Lower leg skin (tissue), 3 donors: Measurements from ENCODE around the gene SCAP.

Experiments used
- CTCF ChIP-seq, 3 donors: fragments of 450-650 bp; IDR thresholded peaks; one replicate each; pipeline ENCODE4 v1.5.1; 2016; ENCODE audit warnings: antibody characterized with exemption in 3 of 3, mild to moderate bottlenecking in 3 of 3, moderate library complexity in 2 of 3
- POLR2A ChIP-seq, 2 donors: fragments of 450-650 bp; IDR thresholded peaks; one replicate each; pipeline ENCODE4 v1.6.1; 2016 to 2017; ENCODE audit warnings: antibody characterized with exemption in 2 of 2, mild to moderate bottlenecking in 1 of 2, moderate library complexity in 1 of 2

GRCh38 chr3:47404431-47404876 lies 71.3 kb downstream of the SCAP start:
- no peak for TF ChIP-seq CTCF (IDR thresholded peaks at IDR 0.05)
- no peak for TF ChIP-seq POLR2A (IDR thresholded peaks at IDR 0.05)
